A549 treated with ZK216348 at 1 μM for 4 hours (cell line): ENCODE measurements around the gene NCSTN. TPM values are rescaled to one million over a fixed set of nuclear protein-coding genes. Genes with fewer than 3 reads are reported as not detected.

Source experiments
- total RNA-seq: library from RNA; stranded (reverse); fragments of 200-300 nt; extraction: Qiagen RNA extraction; gene quantifications from 5 replicates; pipeline ENCODE4 v1.2.3, GENCODE V29; 2022; ENCODE audit warnings: low read depth

The NCSTN gene
- 40.2 to 51.7 TPM (median 46.3 TPM) in 5 replicates for total RNA-seq

DNA sequence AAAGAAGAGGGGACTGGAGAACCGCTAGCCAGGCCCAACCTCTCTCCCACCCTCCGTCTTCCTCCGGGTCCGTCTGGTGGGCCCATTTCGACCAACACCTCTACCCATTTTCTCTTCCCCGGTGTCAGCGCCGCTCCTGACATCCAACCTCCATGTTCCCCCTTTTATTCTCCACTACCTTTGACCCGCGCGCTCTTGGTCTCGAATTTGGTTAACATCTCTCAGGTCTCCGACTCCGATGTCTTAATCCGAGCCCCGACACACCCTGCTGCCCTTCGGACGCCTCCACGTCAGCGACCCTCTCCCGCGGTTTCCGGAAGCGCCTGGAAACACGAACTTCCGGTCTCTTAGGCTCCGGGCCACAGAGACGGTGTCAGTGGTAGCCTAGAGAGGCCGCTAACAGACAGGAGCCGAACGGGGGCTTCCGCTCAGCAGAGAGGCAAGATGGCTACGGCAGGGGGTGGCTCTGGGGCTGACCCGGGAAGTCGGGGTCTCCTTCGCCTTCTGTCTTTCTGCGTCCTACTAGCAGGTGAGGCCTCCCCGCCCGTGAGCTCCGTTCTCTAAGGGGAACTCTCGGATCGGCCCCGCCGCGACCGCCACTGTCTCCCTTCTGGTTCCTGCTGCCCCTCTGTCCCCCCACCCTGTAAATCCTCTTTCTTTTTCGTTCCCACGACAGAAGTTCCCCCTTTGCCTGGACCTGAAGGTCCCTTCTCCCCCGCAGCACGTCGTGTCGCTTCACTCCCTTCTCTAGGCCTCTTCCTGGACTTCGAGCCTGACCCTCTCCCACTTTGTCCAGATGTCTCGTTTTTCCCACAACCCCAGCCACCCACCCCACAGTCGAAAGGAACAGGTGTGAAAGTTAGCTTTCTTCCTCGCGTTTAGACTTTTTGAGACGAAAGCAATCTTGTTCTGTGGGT lies at the start of gene NCSTN, which contains the start of gene COPA:
TSS of gene NCSTN (plus strand) at position 431 of the 917 bp plus-strand sequence. CDS start at position 445, 14 bp downstream.
TSS of gene COPA (minus strand) at position 298 of the 917 bp plus-strand sequence. CDS start at position 218, 80 bp downstream.

DNA sequence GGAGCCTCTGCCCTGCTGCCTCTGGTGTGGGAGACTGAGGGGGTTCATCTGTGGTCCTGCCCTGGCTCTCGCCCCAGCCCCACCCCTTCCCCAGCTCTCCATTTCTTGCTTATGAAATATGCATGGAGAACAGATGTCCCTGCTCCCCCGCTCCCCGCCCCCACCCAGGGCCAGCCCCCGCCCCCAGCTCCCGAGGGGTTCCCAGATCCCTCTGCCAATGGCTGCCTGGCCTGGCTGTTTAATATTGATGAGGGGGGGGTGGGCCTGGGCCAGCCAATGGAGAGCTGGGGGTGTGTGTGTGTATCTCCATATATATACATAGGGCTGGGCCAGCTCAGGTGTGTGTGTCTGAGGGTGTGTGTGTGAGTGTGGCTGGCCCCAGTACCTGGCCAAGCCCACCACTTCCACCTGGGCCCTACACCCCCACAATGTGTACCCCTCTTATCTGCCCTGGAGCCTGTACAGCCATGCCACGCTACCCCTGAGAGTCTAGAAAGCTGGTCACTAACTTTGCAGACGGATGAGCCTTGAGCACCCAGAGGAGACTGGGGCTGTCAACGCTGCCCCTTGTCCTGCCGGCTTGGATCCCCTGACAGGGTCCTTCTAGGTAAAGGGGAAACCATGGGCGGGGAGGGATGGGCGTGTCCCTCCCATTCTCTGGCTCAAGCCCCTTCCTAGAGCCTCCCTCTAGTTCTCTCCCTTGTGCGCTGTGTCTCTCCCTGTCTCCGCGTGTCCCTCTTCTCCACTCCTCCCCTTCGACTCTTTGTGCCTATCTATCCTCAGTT lies 23.7 kb downstream of the NCSTN start, which contains the start of gene NHLH1:
TSS of gene NHLH1 (plus strand) at position 341 of the 785 bp plus-strand sequence. CDS start 3,661 bp downstream, outside the sequence.

DNA sequence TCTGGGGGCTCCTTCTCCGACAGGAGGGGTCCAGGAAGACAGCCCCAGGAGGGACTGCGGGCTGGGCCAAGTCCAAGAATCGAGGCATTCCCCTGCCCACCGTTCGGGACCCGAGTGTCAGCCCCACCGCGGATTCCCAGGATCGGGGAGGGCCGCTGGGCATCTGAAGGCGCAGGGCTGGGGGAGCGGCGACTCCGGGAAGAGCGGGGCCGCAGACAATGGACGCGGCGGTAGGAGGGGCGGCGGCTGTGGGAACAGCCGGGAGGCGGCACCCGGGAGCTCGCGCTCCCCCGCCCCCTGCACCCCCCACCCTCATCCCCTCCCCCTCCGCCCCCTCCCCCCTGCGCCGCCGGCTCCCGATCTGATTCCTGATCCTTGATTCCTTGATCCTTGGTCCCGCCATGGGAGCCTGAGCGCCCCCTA lies 57.1 kb downstream of the NCSTN start, which contains the start of gene VANGL2:
TSS of gene VANGL2 (plus strand) at position 342 of the 423 bp plus-strand sequence. CDS start 15,274 bp downstream, outside the sequence.

Other genes with a start within 250 kb of the NCSTN start
- gene IGSF8, start 244.8 kb upstream of the NCSTN start, total RNA-seq, result 3.7 to 10.6 TPM (median 9.2 TPM) in 5 replicates
- 0.12 to 0.14 TPM (median 0.13 TPM) in 3 of 5 replicates, not detected in the others for gene ATP1A2, start 227.6 kb upstream of the NCSTN start, total RNA-seq
- gene ATP1A4, start 191.8 kb upstream of the NCSTN start, total RNA-seq, result not detected in 5 replicates
- gene CASQ1, start 152.8 kb upstream of the NCSTN start, total RNA-seq, result not detected in 5 replicates
- gene PEA15, start 138.0 kb upstream of the NCSTN start, total RNA-seq, result 180 to 206 TPM (median 191 TPM) in 5 replicates
- 42.4 to 57.7 TPM (median 47.0 TPM) in 5 replicates for gene DCAF8, start 80.8 kb upstream of the NCSTN start, total RNA-seq
- 16.9 to 27.0 TPM (median 25.1 TPM) in 5 replicates for gene PEX19, start 58.2 kb upstream of the NCSTN start, total RNA-seq
- 76.9 to 94.9 TPM (median 83.2 TPM) in 5 replicates for gene COPA, start 133 bp upstream of the NCSTN start, total RNA-seq
- gene NHLH1, start 23.7 kb downstream of the NCSTN start, total RNA-seq, result 0.34 to 0.79 TPM (median 0.47 TPM) in 5 replicates
- 0.50 to 1.2 TPM (median 0.91 TPM) in 5 replicates for gene VANGL2, start 57.2 kb downstream of the NCSTN start, total RNA-seq
- gene SLAMF6, start 179.9 kb downstream of the NCSTN start, total RNA-seq, result not detected in 5 replicates
- not detected in 5 replicates for gene CD84, start 236.1 kb downstream of the NCSTN start, total RNA-seq